Measurements from ENCODE around the gene PARP1. TPM values are rescaled to one million over a fixed set of nuclear protein-coding genes. Genes with fewer than 3 reads are reported as not detected.

The PARP1 gene
- total RNA-seq, 3 donors from 2014 or later (not counting 1 experiment from before 2014, with no cell fraction given): 62.0 to 81.5 (median 77.0) TPM

DNA sequence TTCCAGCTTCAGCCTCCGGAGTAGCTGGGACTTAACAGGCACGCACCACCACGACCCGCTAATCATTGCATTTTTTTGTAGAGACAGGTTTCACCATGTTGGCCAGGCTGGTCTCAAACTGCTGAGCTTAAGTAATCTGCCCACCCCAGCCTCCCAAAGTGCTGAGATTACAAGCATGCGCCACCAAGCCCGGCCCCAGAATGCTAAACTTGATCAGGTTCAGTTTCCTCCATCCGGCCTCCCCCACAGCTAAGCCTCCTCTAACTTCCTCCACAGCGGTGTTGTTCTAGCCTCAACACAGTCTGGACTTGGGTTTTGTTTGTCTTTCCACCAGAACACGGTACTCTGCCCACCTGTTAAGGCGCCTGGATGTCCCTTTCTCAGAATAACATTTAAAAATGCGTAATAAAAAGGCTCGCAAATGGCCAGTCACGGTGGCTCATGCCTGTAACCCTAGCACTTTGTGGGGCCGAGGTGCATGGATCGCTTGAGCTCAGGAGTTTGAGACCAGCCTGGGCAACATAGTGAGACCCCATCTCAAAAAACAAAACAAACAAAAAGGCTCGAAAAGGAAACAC lies 2.4 kb downstream of the PARP1 start:
- Histone ChIP-seq H3K27me3 (ENCODE audit: control insufficient read depth, insufficient read depth, low read length) (no peaks in the 10 kb centered on the region), H3K27ac (ENCODE audit: low read length) (peak overlapping the region; percentile 3), H3K4me3 (ENCODE audit: low read length) (no peak overlapping the region), H3K4me1 (ENCODE audit: control insufficient read depth, insufficient read depth, low read length) (peaks cover 53% of the 10 kb centered on the region), H3K36me3 (ENCODE audit: control insufficient read depth, insufficient read depth, low read length) (peaks cover 19% of the 10 kb centered on the region), H3K9me3 (ENCODE audit: control insufficient read depth, insufficient read depth, low read length) (no peaks in the 10 kb centered on the region)
- peak overlapping the region; percentile 48 to 92 for H3K27ac Mint-ChIP-seq
- TF ChIP-seq, protein P1, sequence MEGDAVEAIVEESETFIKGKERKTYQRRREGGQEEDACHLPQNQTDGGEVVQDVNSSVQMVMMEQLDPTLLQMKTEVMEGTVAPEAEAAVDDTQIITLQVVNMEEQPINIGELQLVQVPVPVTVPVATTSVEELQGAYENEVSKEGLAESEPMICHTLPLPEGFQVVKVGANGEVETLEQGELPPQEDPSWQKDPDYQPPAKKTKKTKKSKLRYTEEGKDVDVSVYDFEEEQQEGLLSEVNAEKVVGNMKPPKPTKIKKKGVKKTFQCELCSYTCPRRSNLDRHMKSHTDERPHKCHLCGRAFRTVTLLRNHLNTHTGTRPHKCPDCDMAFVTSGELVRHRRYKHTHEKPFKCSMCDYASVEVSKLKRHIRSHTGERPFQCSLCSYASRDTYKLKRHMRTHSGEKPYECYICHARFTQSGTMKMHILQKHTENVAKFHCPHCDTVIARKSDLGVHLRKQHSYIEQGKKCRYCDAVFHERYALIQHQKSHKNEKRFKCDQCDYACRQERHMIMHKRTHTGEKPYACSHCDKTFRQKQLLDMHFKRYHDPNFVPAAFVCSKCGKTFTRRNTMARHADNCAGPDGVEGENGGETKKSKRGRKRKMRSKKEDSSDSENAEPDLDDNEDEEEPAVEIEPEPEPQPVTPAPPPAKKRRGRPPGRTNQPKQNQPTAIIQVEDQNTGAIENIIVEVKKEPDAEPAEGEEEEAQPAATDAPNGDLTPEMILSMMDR (IDR thresholded peaks at IDR 0.05): no peak
- H3K9me3 Mint-ChIP-seq: no peaks in the 10 kb centered on the region
- peak in 1 of 2 donors; percentile 44 for DNase-seq
- no peaks in the 10 kb centered on the region for H3K36me3 Mint-ChIP-seq
- H3K4me3 Mint-ChIP-seq: peak overlapping the region; percentile 97
- WGBS (ENCODE audit: insufficient coverage): 52% methylated on average over 15 of the region's 16 CpGs
- H3K4me1 Mint-ChIP-seq: peaks cover 67% of the 10 kb centered on the region in 2 donors
- no peak for ATAC-seq
- intact Hi-C loops (cut with micrococcal nuclease): loop anchor here (5.0 to 10.0 kb wide), 3 partner anchors 221 to 532 kb away; partner anchors contain the start of gene ACBD3
- H3K27me3 Mint-ChIP-seq (ENCODE audit: low read depth in 2 of 2): no peaks in the 10 kb centered on the region

DNA sequence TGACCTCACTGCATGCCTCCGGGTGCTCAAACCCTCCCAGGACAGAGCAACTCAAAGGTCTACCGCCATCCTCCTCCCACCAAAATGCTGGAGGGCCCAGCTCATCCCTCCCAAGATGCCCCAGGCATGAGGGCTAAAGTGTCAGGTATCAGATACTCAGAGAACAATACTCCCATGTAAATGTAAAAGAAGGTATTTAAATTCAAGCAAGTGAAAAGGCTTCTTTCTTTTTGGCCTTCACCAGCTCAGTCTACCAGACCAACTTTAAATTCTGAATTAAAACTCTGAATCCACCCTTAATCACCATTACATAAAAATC lies 3.0 kb downstream of the PARP1 start:
- no peak for ATAC-seq
- no peak overlapping the region for H3K4me3 Mint-ChIP-seq
- peaks cover 69 to 73% of the 10 kb centered on the region in 2 donors for H3K4me1 Mint-ChIP-seq
- intact Hi-C loops (cut with micrococcal nuclease): loop anchor here (5.0 to 10.0 kb wide), 3 partner anchors 220 to 532 kb away; partner anchors contain the start of gene ACBD3
- no peak overlapping the region for H3K4me3 ChIP-seq (ENCODE audit: low read length)
- no peaks in the 10 kb centered on the region for H3K27me3 ChIP-seq (ENCODE audit: control insufficient read depth, insufficient read depth, low read length)
- TF ChIP-seq, protein P1 (IDR thresholded peaks at IDR 0.05): no peak
- H3K27ac Mint-ChIP-seq: peak overlapping the region in 1 of 2 donors; percentile 16
- 91% methylated on average over 2 of the region's 2 CpGs for WGBS (ENCODE audit: insufficient coverage)
- no peaks in the 10 kb centered on the region for H3K27me3 Mint-ChIP-seq (ENCODE audit: low read depth in 2 of 2)
- H3K36me3 Mint-ChIP-seq: no peaks in the 10 kb centered on the region
- DNase-seq: no peak
- H3K36me3 ChIP-seq (ENCODE audit: control insufficient read depth, insufficient read depth, low read length): peaks cover 22% of the 10 kb centered on the region
- H3K9me3 Mint-ChIP-seq: no peaks in the 10 kb centered on the region
- no peaks in the 10 kb centered on the region for H3K9me3 ChIP-seq (ENCODE audit: control insufficient read depth, insufficient read depth, low read length)
- no peak overlapping the region for H3K27ac ChIP-seq (ENCODE audit: low read length)
- H3K4me1 ChIP-seq (ENCODE audit: control insufficient read depth, insufficient read depth, low read length): peaks cover 53% of the 10 kb centered on the region

DNA sequence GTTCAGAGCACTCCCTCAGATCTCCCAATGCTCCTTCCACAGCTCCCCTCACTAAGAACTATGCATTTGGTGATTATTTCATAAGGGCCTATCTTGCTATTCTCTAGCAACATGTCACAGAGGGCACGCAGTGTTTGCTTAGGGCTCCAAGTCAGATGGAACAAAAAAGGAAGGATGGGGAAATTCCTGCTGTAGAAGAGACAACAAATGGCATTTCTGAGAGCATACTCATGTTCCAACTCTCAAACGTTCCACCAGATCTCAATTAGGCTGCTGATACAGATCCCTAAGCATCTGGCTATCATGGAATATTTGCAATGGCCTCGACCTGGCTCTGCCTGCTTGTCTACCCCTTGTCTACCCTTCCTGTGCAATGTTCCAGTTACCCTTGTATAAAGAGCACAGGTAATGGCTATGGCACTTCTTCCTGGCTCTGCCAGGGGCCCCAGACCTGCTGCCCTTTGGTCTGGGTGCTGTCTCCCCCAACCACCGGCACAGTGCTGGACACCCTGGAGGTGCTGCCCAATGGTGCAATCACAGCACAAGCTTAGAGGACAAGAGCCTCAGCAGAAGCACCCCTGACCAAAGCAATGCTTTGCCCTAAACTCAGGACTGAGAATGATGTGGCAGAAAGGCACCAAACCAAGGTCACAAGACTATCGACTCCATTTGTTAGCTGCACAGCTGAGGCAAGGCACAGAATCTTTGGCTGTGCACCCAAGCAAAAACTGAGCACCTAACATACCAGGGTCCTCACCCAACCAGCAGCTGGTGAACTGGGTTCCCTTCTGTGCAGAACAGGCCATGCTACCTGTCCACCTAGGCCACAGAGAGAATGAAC lies 3.6 kb downstream of the PARP1 start:
- peaks cover 53% of the 10 kb centered on the region for H3K4me1 ChIP-seq (ENCODE audit: control insufficient read depth, insufficient read depth, low read length)
- intact Hi-C loops (cut with micrococcal nuclease): loop anchor here (10.0 kb wide), 2 partner anchors 219 to 279 kb away; partner anchors contain the start of gene ACBD3
- Mint-ChIP-seq H3K27me3 (ENCODE audit: low read depth in 2 of 2) (no peaks in the 10 kb centered on the region), H3K4me1 (peaks cover 75 to 76% of the 10 kb centered on the region in 2 donors), H3K36me3 (no peaks in the 10 kb centered on the region), H3K27ac (peak overlapping the region in 1 of 2 donors; percentile 36), H3K4me3 (no peak overlapping the region), H3K9me3 (no peaks in the 10 kb centered on the region)
- ATAC-seq (no peak), DNase-seq (no peak)
- 72% methylated on average over 5 of the region's 5 CpGs for WGBS (ENCODE audit: insufficient coverage)
- no peak overlapping the region for H3K4me3 ChIP-seq (ENCODE audit: low read length)
- peaks cover 28% of the 10 kb centered on the region for H3K36me3 ChIP-seq (ENCODE audit: control insufficient read depth, insufficient read depth, low read length)
- H3K27ac ChIP-seq (ENCODE audit: low read length): no peak overlapping the region
- TF ChIP-seq, protein P1 (IDR thresholded peaks at IDR 0.05): no peak
- no peaks in the 10 kb centered on the region for H3K9me3 ChIP-seq (ENCODE audit: control insufficient read depth, insufficient read depth, low read length)
- no peaks in the 10 kb centered on the region for H3K27me3 ChIP-seq (ENCODE audit: control insufficient read depth, insufficient read depth, low read length)
